ENCODE measurements around the gene TBCK.

The TBCK gene

DNA sequence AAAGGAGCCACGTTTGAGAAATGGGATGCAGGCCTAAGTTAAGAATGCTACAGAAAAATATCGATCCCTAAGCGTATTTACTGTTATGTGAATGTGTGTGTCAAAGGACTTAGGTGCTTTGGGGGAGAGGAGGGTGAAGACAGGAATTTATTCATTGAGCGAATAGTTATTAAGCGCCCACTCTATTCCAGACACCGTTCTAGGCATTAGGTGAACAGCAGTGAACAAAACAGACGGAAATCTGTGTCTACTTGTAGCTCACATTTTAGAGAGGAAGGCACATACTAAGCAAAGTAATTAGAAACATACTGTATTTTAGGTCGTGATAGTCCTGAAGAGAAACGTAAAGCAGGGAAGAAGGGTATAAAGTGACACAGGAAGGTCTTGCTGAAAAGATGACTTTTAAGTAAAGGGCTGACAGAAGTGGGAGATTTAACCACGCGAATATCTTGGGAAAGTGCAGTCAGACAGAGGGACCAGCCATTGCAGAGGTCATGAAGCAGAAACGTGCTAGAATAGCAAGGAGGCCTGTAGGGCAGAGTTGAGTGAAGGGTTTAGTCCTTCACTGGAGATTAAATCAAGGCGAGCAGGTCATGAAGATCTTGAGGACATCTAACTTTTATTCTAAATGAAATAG is 882 bp upstream of the TBCK start:
- in situ Hi-C loops (cut with MboI; ENCODE audit: low pct_unique_long_range_greater_than_20kb, low sequenced_read_pairs, unreplicated experiment): no loop called here
- TF ChIP-seq, protein P1, sequence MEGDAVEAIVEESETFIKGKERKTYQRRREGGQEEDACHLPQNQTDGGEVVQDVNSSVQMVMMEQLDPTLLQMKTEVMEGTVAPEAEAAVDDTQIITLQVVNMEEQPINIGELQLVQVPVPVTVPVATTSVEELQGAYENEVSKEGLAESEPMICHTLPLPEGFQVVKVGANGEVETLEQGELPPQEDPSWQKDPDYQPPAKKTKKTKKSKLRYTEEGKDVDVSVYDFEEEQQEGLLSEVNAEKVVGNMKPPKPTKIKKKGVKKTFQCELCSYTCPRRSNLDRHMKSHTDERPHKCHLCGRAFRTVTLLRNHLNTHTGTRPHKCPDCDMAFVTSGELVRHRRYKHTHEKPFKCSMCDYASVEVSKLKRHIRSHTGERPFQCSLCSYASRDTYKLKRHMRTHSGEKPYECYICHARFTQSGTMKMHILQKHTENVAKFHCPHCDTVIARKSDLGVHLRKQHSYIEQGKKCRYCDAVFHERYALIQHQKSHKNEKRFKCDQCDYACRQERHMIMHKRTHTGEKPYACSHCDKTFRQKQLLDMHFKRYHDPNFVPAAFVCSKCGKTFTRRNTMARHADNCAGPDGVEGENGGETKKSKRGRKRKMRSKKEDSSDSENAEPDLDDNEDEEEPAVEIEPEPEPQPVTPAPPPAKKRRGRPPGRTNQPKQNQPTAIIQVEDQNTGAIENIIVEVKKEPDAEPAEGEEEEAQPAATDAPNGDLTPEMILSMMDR (IDR thresholded peaks at IDR 0.05; ENCODE audit: extremely low read depth, insufficient read depth, missing control alignments): no peak
- no peak for DNase-seq (ENCODE audit: low spot score)

DNA sequence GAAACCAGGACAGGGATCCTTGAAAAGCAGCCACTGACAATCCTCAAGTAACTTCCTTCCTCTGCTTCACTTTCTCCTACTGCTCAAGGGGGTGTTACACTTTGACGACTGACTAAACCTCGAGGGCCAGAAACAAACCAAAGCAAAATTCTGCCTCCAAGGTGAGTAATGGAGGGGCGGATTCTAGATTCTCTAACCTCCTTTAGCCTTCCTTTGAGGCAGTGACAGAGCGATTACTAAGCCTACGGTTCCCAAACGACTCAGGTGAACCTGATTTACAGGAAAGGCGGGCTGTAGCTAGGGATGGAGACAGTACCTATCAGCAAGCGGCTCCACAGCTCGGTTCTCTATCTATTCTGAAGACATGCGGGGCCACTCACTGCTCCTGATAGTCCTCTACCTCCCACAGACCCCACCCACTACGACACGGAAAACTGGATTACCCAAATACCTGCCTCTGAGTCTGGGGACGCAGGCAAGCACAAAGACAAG is 487 bp downstream of the TBCK start:
- no peak for DNase-seq (ENCODE audit: low spot score)
- in situ Hi-C loops (cut with MboI; ENCODE audit: low pct_unique_long_range_greater_than_20kb, low sequenced_read_pairs, unreplicated experiment): no loop called here

DNA sequence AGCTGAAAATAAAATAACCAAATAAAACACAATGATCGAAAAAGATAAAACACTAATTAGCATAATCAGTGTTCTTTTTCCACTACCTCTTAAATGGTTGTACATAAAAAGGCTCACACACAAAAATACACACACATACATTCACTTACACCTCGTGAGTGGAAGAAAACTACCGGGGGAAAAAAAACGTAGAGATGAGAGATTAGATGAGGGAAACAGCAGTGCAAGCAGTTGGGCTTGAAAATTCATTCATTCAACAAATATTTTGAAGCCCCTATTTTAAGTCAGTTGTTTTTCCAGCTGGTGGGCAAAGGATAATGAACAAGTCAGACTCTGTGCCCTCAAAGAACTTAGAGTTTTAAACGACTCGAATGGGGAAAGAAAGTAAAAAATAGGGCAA is 1.0 kb downstream of the TBCK start:
- in situ Hi-C loops (cut with MboI; ENCODE audit: low pct_unique_long_range_greater_than_20kb, low sequenced_read_pairs, unreplicated experiment): no loop called here
- DNase-seq (ENCODE audit: low spot score): no peak
- TF ChIP-seq, protein P1 (IDR thresholded peaks at IDR 0.05; ENCODE audit: extremely low read depth, insufficient read depth, missing control alignments): no peak

More for the DNA sequence above, 487 bp downstream of the TBCK start:
- TF ChIP-seq, protein P1 (IDR thresholded peaks at IDR 0.05; ENCODE audit: extremely low read depth, insufficient read depth, missing control alignments): no peak

DNA sequence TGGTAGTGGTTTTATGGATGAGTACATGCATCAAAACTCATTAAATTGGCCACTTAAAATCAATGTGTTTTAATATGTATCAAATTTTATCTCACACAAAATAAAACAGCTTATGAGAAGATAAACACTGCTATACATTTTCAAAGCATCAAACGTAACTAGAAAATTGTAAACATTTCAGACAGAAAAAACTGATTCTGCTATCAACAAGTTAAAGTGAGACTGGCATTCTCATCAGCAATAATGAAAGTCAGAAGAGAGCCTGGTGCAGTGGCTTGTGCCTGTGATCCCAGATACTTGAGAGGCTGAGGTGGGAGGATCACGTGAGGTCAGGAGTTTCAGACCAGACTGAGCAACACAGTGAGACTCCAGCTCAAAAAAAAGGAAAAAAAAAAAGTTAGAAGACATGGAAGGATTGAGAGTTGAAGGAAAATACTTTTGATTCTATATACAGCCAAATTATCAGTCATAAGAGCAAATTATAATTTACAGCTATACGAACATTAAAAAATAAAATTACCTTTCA is 2.9 kb downstream of the TBCK start:
- DNase-seq (ENCODE audit: low spot score): no peak
- TF ChIP-seq, protein P1 (IDR thresholded peaks at IDR 0.05; ENCODE audit: extremely low read depth, insufficient read depth, missing control alignments): no peak
- in situ Hi-C loops (cut with MboI; ENCODE audit: low pct_unique_long_range_greater_than_20kb, low sequenced_read_pairs, unreplicated experiment): no loop called here

DNA sequence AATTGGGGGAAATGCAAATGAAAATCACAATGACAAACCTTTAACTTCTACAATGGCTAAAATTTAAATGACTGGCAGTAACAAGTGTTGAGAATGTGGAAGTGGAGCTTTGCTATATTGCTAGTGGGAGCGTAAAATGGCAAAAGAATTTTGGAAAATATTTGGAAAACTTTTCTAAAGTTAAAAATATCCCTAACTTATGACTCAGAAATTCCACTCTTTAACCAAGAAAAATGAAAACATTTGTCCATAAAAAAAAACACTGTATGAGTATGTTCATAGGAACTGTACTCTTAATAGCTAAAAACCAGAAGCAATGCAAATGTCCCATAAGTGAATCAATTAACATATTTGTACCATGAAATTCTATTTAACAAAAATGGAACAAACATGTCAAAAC is 3.6 kb downstream of the TBCK start:
- in situ Hi-C loops (cut with MboI; ENCODE audit: low pct_unique_long_range_greater_than_20kb, low sequenced_read_pairs, unreplicated experiment): no loop called here
- DNase-seq (ENCODE audit: low spot score): no peak

DNA sequence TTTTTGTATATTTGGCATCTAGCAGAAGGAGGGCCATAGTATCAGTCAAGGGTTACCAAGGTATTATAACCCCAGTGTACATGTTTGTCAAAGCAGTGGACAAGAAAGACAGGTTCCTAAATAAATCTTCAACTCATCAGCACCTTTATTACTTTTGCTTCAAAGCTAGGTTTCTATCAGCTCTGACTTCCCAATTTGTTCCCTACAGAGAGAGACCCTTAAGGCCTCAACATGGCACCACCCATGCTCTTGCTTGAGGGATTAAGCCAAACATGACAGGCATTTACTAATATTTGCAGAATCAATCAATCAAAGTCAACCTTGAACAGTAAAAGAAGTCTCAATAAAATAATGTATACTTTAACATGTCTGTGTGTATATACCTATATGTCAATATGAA is 9.4 kb downstream of the TBCK start:
- no peak for DNase-seq (ENCODE audit: low spot score)
- TF ChIP-seq, protein P1 (IDR thresholded peaks at IDR 0.05; ENCODE audit: extremely low read depth, insufficient read depth, missing control alignments): no peak

More for the DNA sequence above, 3.6 kb downstream of the TBCK start:
- TF ChIP-seq, protein P1 (IDR thresholded peaks at IDR 0.05; ENCODE audit: extremely low read depth, insufficient read depth, missing control alignments): no peak

More for the DNA sequence above, 9.4 kb downstream of the TBCK start:
- in situ Hi-C loops (cut with MboI; ENCODE audit: low pct_unique_long_range_greater_than_20kb, low sequenced_read_pairs, unreplicated experiment): no loop called here
